SU-DHL-6 (cell line): ENCODE measurements around the gene VWC2L.

Experiments
- H2AFZ ChIP-seq: fragments of 200-600 bp; sonication (generic); 2 replicates; pipeline ENCODE4 v1.6.1; 2014; ENCODE audit warnings: low read depth, mild to moderate bottlenecking, moderate library complexity, mixed read lengths, antibody characterized with exemption, low read length; ENCODE audit not compliant: severe bottlenecking
- H3F3A ChIP-seq: fragments of 200-600 bp; shearing (Covaris generic); 2 replicates; pipeline ENCODE4 v1.6.0; 2016; ENCODE audit warnings: antibody characterized with exemption, mild to moderate bottlenecking; ENCODE audit not compliant: insufficient read depth
- H3K27ac ChIP-seq: fragments of 200-600 bp; sonication (generic); 2 replicates; pipeline ENCODE4 v1.5.1; 2016; ENCODE audit warnings: low read depth, mild to moderate bottlenecking, low read length, moderate library complexity, mixed read lengths
- H3K27me3 ChIP-seq: fragments of 200-600 bp; sonication (generic), shearing (Covaris generic); 2 replicates; pipeline ENCODE4 v1.6.0; 2014; ENCODE audit warnings: mild to moderate bottlenecking, low read length
- H3K36me3 ChIP-seq: fragments of 200-600 bp; sonication (generic); 2 replicates; pipeline ENCODE4 v1.6.1; 2014; ENCODE audit warnings: mild to moderate bottlenecking, low read length, mixed read lengths
- H3K4me2 ChIP-seq: fragments of 300-600, 200-600 bp; shearing (Covaris generic), sonication (generic); 2 replicates; pipeline ENCODE4 v1.6.0; 2014; ENCODE audit warnings: low read length, low read depth, mild to moderate bottlenecking; ENCODE audit not compliant: poor library complexity, severe bottlenecking
- H3K4me3 ChIP-seq: fragments of 200-600 bp; sonication (generic); 2 replicates; pipeline ENCODE4 v1.5.1; 2014; ENCODE audit warnings: antibody characterized with exemption, low read length, mild to moderate bottlenecking, mixed read lengths; ENCODE audit not compliant: insufficient read depth, poor library complexity, severe bottlenecking
- H3K79me2 ChIP-seq: fragments of 200-600 bp; sonication (generic); 2 replicates; pipeline ENCODE4 v1.6.1; 2014; ENCODE audit warnings: mild to moderate bottlenecking, low read length, moderate library complexity; ENCODE audit not compliant: insufficient read depth
- H3K9ac ChIP-seq: fragments of 200-600 bp; sonication (generic); 2 replicates; pipeline ENCODE4 v1.7.0; 2014; ENCODE audit warnings: mild to moderate bottlenecking, low read length
- H3K9me2 ChIP-seq: fragments of 200-600 bp; sonication (generic); replicated peaks from 2 replicates; pipeline ENCODE4 v1.6.1; 2014; ENCODE audit warnings: low read length; ENCODE audit not compliant: insufficient read depth
- H3K9me3 ChIP-seq: fragments of 200-600 bp; sonication (generic); 2 replicates; pipeline ENCODE4 v1.6.1; 2014; ENCODE audit warnings: low read length, mixed read lengths; ENCODE audit not compliant: insufficient read depth
- H4K20me1 ChIP-seq: fragments of 200-600 bp; sonication (generic); 2 replicates; pipeline ENCODE4 v1.6.1; 2014; ENCODE audit warnings: low read depth, mild to moderate bottlenecking, antibody characterized with exemption, low read length, moderate library complexity, mixed read lengths
- CTCF ChIP-seq: fragments of 200-600 bp; sonication (generic); IDR thresholded peaks from one replicate; pipeline ENCODE4 v1.5.1; 2017; ENCODE audit warnings: antibody characterized with exemption, mild to moderate bottlenecking, low read length, moderate library complexity; ENCODE audit not compliant: insufficient read depth, poor library complexity, severe bottlenecking
- EZH2phosphoT487 ChIP-seq: fragments of 200-600 bp; sonication (generic), shearing (Covaris generic); conservative IDR thresholded peaks from 2 replicates; pipeline ENCODE4 v1.6.1; 2018; ENCODE audit warnings: mild to moderate bottlenecking, antibody characterized with exemption, low read length, moderate library complexity, mixed read lengths

The VWC2L gene

GRCh38 chr2:214489181-214489580 lies 78.3 kb downstream of the VWC2L start:
- H3K27ac ChIP-seq = no peak overlapping the region
- no peaks in the 10 kb centered on the region for H3K36me3 ChIP-seq
- TF ChIP-seq CTCF = no peak
- no peak for TF ChIP-seq EZH2phosphoT487
- no peaks in the 10 kb centered on the region for H3K9me2 ChIP-seq
- H3K27me3 ChIP-seq = no peaks in the 10 kb centered on the region
- H3K4me2 ChIP-seq = no peak overlapping the region
- no peak overlapping the region for H3K9ac ChIP-seq
- H3K4me3 ChIP-seq = no peak overlapping the region
- H2AFZ ChIP-seq = no peak overlapping the region
- H4K20me1 ChIP-seq = no peaks in the 10 kb centered on the region
- no peaks in the 10 kb centered on the region for H3K79me2 ChIP-seq
- H3F3A ChIP-seq = no peaks in the 10 kb centered on the region
- no peaks in the 10 kb centered on the region for H3K9me3 ChIP-seq

- no peaks in the 10 kb centered on the region for H4K20me1 ChIP-seq
- no peak overlapping the region for H2AFZ ChIP-seq
- no peak overlapping the region for H3K27ac ChIP-seq
- no peaks in the 10 kb centered on the region for H3K79me2 ChIP-seq
- H3F3A ChIP-seq = no peaks in the 10 kb centered on the region
- no peak overlapping the region for H3K4me3 ChIP-seq
- H3K9ac ChIP-seq = no peak overlapping the region
- H3K9me3 ChIP-seq = no peaks in the 10 kb centered on the region
- no peaks in the 10 kb centered on the region for H3K27me3 ChIP-seq
- no peak overlapping the region for H3K4me2 ChIP-seq
- H3K36me3 ChIP-seq = no peaks in the 10 kb centered on the region
- H3K9me2 ChIP-seq = no peaks in the 10 kb centered on the region
- TF ChIP-seq EZH2phosphoT487 (no peak), CTCF (no peak)
Measured at GRCh38 chr2:214489702-214490101, 78.8 kb downstream of the VWC2L start.

GRCh38 chr2:214492152-214492551 lies 81.3 kb downstream of the VWC2L start:
- H3K9ac ChIP-seq = no peak overlapping the region
- no peak overlapping the region for H3K27ac ChIP-seq
- no peaks in the 10 kb centered on the region for H3K79me2 ChIP-seq
- H3F3A ChIP-seq = no peaks in the 10 kb centered on the region
- H3K4me2 ChIP-seq = no peak overlapping the region
- TF ChIP-seq EZH2phosphoT487 (no peak), CTCF (no peak)
- no peaks in the 10 kb centered on the region for H3K27me3 ChIP-seq
- no peaks in the 10 kb centered on the region for H3K9me2 ChIP-seq
- H3K9me3 ChIP-seq = no peaks in the 10 kb centered on the region
- no peak overlapping the region for H2AFZ ChIP-seq
- H4K20me1 ChIP-seq = no peaks in the 10 kb centered on the region
- no peaks in the 10 kb centered on the region for H3K36me3 ChIP-seq
- H3K4me3 ChIP-seq = no peak overlapping the region

- no peaks in the 10 kb centered on the region for H3K36me3 ChIP-seq
- H2AFZ ChIP-seq = no peak overlapping the region
- H3K4me3 ChIP-seq = no peak overlapping the region
- H4K20me1 ChIP-seq = no peaks in the 10 kb centered on the region
- H3F3A ChIP-seq = no peaks in the 10 kb centered on the region
- no peaks in the 10 kb centered on the region for H3K79me2 ChIP-seq
- no peaks in the 10 kb centered on the region for H3K27me3 ChIP-seq
- no peak overlapping the region for H3K4me2 ChIP-seq
- no peaks in the 10 kb centered on the region for H3K9me2 ChIP-seq
- TF ChIP-seq CTCF (no peak), EZH2phosphoT487 (no peak)
- no peaks in the 10 kb centered on the region for H3K9me3 ChIP-seq
- H3K9ac ChIP-seq = no peak overlapping the region
- H3K27ac ChIP-seq = no peak overlapping the region
Measured at GRCh38 chr2:214492608-214493007, 81.8 kb downstream of the VWC2L start.
